ENCODE data around the gene GNPTG.

DNA sequence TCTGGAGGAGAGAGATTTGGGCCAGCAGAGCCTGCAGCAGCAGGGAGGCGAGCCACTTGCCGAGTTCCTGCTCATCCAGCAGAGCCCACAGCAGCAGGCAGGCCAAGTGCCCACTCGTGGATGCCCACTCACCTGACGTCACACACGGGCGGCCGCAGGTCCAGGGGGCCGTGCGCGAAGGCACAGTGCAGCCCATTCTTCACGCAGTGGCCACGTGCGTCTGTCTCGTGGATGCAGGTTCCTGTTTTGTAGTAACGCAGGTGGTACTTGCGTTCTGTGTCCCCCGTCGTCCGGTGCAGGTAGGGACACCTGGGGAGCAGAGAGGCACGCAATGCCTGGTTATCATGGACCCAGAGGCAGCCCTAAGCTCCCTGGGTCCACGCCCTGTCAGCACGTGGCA lies 51.3 kb downstream of the GNPTG start:
- no peak for TF ChIP-seq EZH2 (IDR thresholded peaks at IDR 0.05; ENCODE audit: borderline replicate concordance, low read depth, low read length, poor library complexity, severe bottlenecking)
- TF ChIP-seq, protein P1, sequence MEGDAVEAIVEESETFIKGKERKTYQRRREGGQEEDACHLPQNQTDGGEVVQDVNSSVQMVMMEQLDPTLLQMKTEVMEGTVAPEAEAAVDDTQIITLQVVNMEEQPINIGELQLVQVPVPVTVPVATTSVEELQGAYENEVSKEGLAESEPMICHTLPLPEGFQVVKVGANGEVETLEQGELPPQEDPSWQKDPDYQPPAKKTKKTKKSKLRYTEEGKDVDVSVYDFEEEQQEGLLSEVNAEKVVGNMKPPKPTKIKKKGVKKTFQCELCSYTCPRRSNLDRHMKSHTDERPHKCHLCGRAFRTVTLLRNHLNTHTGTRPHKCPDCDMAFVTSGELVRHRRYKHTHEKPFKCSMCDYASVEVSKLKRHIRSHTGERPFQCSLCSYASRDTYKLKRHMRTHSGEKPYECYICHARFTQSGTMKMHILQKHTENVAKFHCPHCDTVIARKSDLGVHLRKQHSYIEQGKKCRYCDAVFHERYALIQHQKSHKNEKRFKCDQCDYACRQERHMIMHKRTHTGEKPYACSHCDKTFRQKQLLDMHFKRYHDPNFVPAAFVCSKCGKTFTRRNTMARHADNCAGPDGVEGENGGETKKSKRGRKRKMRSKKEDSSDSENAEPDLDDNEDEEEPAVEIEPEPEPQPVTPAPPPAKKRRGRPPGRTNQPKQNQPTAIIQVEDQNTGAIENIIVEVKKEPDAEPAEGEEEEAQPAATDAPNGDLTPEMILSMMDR (conservative IDR thresholded peaks at IDR 0.05; ENCODE audit: low read depth, low read length), result no peak
